GM20431 (cell line): Measurements from ENCODE around the gene SPPL2B.

ENCODE experiments used
- in situ Hi-C: fragments of 300-500 bp; cut with MseI, MboI; formaldehyde crosslinking; loops from one replicate; pipeline ENCODE4 v1.15.0; 2020; ENCODE audit warnings: low sequenced_read_pairs; ENCODE audit not compliant: unreplicated experiment

The SPPL2B gene

DNA sequence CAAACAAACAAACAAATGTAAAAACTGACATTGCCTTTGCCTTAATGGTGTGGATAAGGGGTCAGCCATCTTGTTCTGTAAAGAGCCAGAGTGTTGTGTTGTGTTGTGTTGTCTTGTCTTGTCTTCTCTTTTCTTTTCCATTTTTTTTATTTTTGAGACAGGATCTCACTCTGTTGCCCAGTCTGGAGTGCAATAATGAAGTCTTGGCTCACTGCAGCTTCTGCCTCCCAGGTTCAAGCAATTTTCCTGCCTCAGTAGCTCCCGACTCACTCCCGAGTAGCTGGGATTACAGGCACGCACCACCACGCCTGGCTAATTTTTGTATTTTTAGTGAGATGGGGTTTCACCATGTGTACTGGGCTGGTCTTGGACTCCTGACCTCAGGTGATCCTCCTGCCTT, 71.1 kb downstream of the SPPL2B start:
- in situ Hi-C loops = no loop called here
